D341Med (cell line): Measurements from ENCODE around the gene GRIA1.
"Not testable (repeated sequence)": the region's sequence is repeated elsewhere in the genome, so short reads cannot be mapped to it uniquely, and the experiment has no call there.

Experiments used
- DNase-seq: peaks from one replicate; pipeline ENCODE4 v3.0.0; 2012; ENCODE audit warnings: low spot score

GRIA1 gene

GRCh38 chr5:153835891-153836515, 345.5 kb downstream of the GRIA1 start:
- DNase-seq, result peak; percentile 61

GRCh38 chr5:153849303-153850113, 359.0 kb downstream of the GRIA1 start:
- not testable (repeated sequence) for DNase-seq

DNA sequence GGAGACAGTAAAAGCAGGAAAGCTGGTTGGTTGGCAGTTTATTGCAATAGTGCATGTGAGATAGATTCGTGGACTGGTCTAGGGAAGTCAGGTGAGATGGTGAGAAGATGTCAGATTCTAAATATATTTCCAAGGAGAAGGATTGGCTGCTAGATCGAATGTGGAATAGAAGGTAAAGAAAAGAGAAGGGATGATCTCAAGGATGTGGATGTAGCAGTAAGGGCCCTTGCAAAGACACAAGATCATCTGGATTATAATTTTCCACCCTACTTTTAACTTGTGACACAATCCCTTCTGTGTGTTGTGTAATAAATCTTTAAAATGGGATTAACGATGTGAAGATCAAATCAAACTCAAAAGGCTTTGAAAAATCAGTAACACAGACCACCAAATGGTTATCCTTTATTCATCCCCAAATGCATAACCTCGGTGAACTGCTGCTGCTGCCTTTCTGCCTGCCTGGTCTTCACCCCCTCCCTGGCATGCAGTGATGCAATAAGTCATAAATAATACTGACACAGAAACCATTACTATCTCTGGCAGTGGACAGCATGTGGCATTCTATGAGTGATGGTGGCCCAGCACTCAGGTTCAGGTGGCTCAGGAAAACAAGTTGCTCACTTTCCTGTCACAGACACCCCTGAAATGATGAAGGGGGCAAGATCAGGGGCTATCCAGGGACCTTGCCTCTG, 369.9 kb downstream of the GRIA1 start:
- no peak for DNase-seq

DNA sequence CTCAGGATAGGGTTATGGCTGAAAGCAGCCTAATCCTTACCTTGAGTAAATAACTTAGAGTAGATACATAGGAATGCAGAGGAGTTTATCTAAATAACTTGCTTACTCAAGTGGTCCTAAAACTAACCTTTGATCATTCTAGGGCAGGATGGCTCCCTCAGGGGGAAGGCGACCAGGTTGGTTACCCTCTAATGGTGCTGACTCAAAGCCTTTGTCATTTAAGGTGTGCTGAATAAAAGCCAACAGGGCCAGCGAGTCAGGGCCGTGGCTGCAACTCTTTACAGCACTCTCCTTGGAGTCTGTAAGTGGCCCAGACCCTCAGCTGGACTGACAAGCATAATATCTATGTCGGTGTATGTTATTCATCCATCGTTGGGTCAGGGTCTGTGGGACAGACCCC, 372.4 kb downstream of the GRIA1 start:
- not testable (repeated sequence) for DNase-seq
